HCT116 (cell line): ENCODE data around the gene PBX1. TPM values are rescaled to one million over a fixed set of nuclear protein-coding genes. Genes with fewer than 3 reads are reported as not detected.

ENCODE experiments used
- ATAC-seq: fragments of 200-7000 bp; cut with Tn5 transposase; 2 replicates; pipeline ENCODE4 v1.9.1; 2020; ENCODE audit warnings: mild to moderate bottlenecking, moderate library complexity
- BruUV-seq: library from RNA; stranded (reverse); fragments of 400-500 nt; replicated peaks from 2 replicates; lab custom pipeline; 2021; lab: Mats Ljungman, UMichigan
- CTCF ChIA-PET: fragments of 300-600 bp; sonication (Branson Sonifier 250); formaldehyde crosslinking; loops from one replicate; lab custom pipeline; 2021; ENCODE audit warnings: antibody characterized with exemption; lab: Charles Lee
- POLR2A ChIA-PET: fragments of 300-600, 350-600 bp; sonication (Branson Sonifier 250); formaldehyde crosslinking; loops from one replicate; lab custom pipeline; 2021; ENCODE audit warnings: antibody characterized with exemption; lab: Charles Lee
- RAD21 ChIA-PET, 2 experiments: fragments of 300-600 bp; sonication (Branson Sonifier 250); formaldehyde crosslinking; loops; one replicate each; lab custom pipeline; 2023; ENCODE audit warnings: low total read pairs in 2 of 2; ENCODE audit not compliant: uncharacterized antibody in 2 of 2, unreplicated experiment in 2 of 2, low non-redundant PET in 1 of 2; lab: Charles Lee
- DNase-seq: peaks from one replicate; pipeline ENCODE4 v3.0.0-alpha.2; 2010; ENCODE audit warnings: low read depth, low spot score
- H2AFZ ChIP-seq: fragments of 200-600 bp; shearing (Covaris generic), sonication (generic); 2 replicates; pipeline ENCODE4 v1.6.1; 2017; ENCODE audit warnings: low read depth, mixed run types, mixed read lengths, antibody characterized with exemption, low read length; ENCODE audit not compliant: poor library complexity, severe bottlenecking
- H3K27ac ChIP-seq: 2 replicates; pipeline ENCODE4 v1.5.1; 2012; ENCODE audit warnings: low read depth, low read length
- H3K27me3 ChIP-seq: fragments of 200-600 bp; sonication (generic); 2 replicates; pipeline ENCODE4 v1.6.1; 2016; ENCODE audit warnings: mixed run types, low read length, mixed read lengths; ENCODE audit not compliant: insufficient read depth
- H3K36me3 ChIP-seq, 2 experiments: fragments of 200-500 bp in 1 of 2; fragments of 200-600 bp in 1 of 2; sonication (Bioruptor generic) in 1 of 2; sonication (generic) in 1 of 2; 2 replicates each; pipeline versions ENCODE4 v1.5.1 to v1.6.1; 2014 to 2016; ENCODE audit warnings: low read length in 2 of 2, inconsistent platforms in 1 of 2, mixed read lengths in 1 of 2, mixed run types in 1 of 2; ENCODE audit not compliant: insufficient read depth in 2 of 2, control insufficient read depth in 1 of 2
- H3K4me1 ChIP-seq, 2 experiments: fragments of 200-600 bp in 1 of 2; sonication (generic) in 1 of 2; 2 replicates each; pipeline versions ENCODE4 v1.5.1 to v1.6.1; 2012 to 2017; ENCODE audit warnings: low read length in 2 of 2, inconsistent platforms in 1 of 2, mild to moderate bottlenecking in 1 of 2, mixed read lengths in 1 of 2, mixed run types in 1 of 2, moderate library complexity in 1 of 2; ENCODE audit not compliant: insufficient read depth in 2 of 2, control insufficient read depth in 1 of 2
- H3K4me2 ChIP-seq: fragments of 200-600 bp; sonication (generic); 2 replicates; pipeline ENCODE4 v1.6.1; 2017; ENCODE audit warnings: mixed run types, low read length, mixed read lengths
- H3K4me3 ChIP-seq, 2 experiments: fragments of 200-600 bp in 1 of 2; sonication (generic) in 1 of 2; replicated peaks in 1 of 2; 2 replicates each; pipeline ENCODE4 v1.5.1; 2011 to 2016; ENCODE audit warnings: low read length in 2 of 2, control low read depth in 1 of 2, low read depth in 1 of 2, mild to moderate bottlenecking in 1 of 2, mixed read lengths in 1 of 2, mixed run types in 1 of 2
- H3K79me2 ChIP-seq: fragments of 200-600 bp; sonication (generic); 2 replicates; pipeline ENCODE4 v1.6.1; 2017; ENCODE audit warnings: mild to moderate bottlenecking, mixed run types, low read length, moderate library complexity, mixed read lengths; ENCODE audit not compliant: insufficient read depth
- H3K9ac ChIP-seq: fragments of 200-600 bp; sonication (generic); 2 replicates; pipeline ENCODE4 v1.6.1; 2016; ENCODE audit warnings: low read length, mixed read lengths
- H3K9me2 ChIP-seq: fragments of 200-600 bp; sonication (generic), shearing (Covaris generic); 2 replicates; pipeline ENCODE4 v1.6.1; 2017; ENCODE audit warnings: mixed run types, mild to moderate bottlenecking, moderate library complexity; ENCODE audit not compliant: insufficient read depth
- H3K9me3 ChIP-seq, 2 experiments: fragments of 200-500 bp in 1 of 2; fragments of 200-600 bp in 1 of 2; sonication (Bioruptor generic) in 1 of 2; sonication (generic) in 1 of 2; 2 replicates each; pipeline ENCODE4 v1.6.1; 2014 to 2017; ENCODE audit warnings: low read length in 2 of 2, mixed read lengths in 2 of 2, inconsistent platforms in 1 of 2, low read depth in 1 of 2, mild to moderate bottlenecking in 1 of 2, mixed run types in 1 of 2, moderate library complexity in 1 of 2; ENCODE audit not compliant: control insufficient read depth in 1 of 2, insufficient read depth in 1 of 2
- H4K20me1 ChIP-seq: fragments of 200-600 bp; sonication (generic), shearing (Covaris generic); 2 replicates; pipeline ENCODE4 v1.6.1; 2017; ENCODE audit warnings: mixed run types, mild to moderate bottlenecking, moderate library complexity; ENCODE audit not compliant: insufficient read depth
- ATF3 ChIP-seq: IDR thresholded peaks from 2 replicates; pipeline ENCODE4 v1.6.1; 2012
- CTCF ChIP-seq, 3 experiments: fragments of 200-600 bp in 1 of 3; sonication (generic) in 1 of 3; IDR thresholded peaks in 2 of 3; conservative IDR thresholded peaks in 1 of 3; 2 replicates each; pipeline ENCODE4 v1.5.1; 2012 to 2017; ENCODE audit warnings: low read depth in 2 of 3, low read length in 2 of 3, antibody characterized with exemption in 1 of 3, borderline replicate concordance in 1 of 3, control low read depth in 1 of 3, mild to moderate bottlenecking in 1 of 3, mixed read lengths in 1 of 3, mixed run types in 1 of 3, moderate library complexity in 1 of 3; ENCODE audit not compliant: insufficient read depth in 1 of 3
- EGR1 ChIP-seq: IDR thresholded peaks from 2 replicates; pipeline ENCODE4 v1.6.1; 2012; ENCODE audit warnings: low read depth
- ELF1 ChIP-seq: IDR thresholded peaks from 2 replicates; pipeline ENCODE4 v1.6.1; 2012; ENCODE audit warnings: low read depth, borderline replicate concordance
- JUND ChIP-seq: IDR thresholded peaks from 2 replicates; pipeline ENCODE4 v1.6.1; 2012
- MAX ChIP-seq: IDR thresholded peaks from 2 replicates; pipeline ENCODE4 v1.6.1; 2012
- POLR2A ChIP-seq: IDR thresholded peaks from 2 replicates; pipeline ENCODE4 v1.7.0; 2011; ENCODE audit warnings: borderline replicate concordance; ENCODE audit not compliant: insufficient read depth, insufficient read length; ENCODE audit errors: extremely low read depth
- POLR2AphosphoS5 ChIP-seq: IDR thresholded peaks from 2 replicates; pipeline ENCODE4 v1.6.1; 2011; ENCODE audit warnings: mild to moderate bottlenecking, low read depth, low read length, moderate library complexity
- RAD21 ChIP-seq: IDR thresholded peaks from 2 replicates; pipeline ENCODE4 v1.6.1; 2012; ENCODE audit warnings: low read depth, mild to moderate bottlenecking
- REST ChIP-seq: IDR thresholded peaks from 2 replicates; pipeline ENCODE4 v1.6.1; 2012; ENCODE audit warnings: low read depth
- SIN3A ChIP-seq: IDR thresholded peaks from 2 replicates; pipeline ENCODE4 v1.6.1; 2012; ENCODE audit warnings: low read depth
- SRF ChIP-seq: IDR thresholded peaks from 2 replicates; pipeline ENCODE4 v1.6.1; 2012; ENCODE audit warnings: low read depth
- ZFX ChIP-seq: fragments of 450-650 bp; IDR thresholded peaks from 2 replicates; pipeline ENCODE4 v1.6.1; 2017
- intact Hi-C: fragments of 100-400 bp; cut with micrococcal nuclease; formaldehyde crosslinking; loops from 2 replicates; pipeline ENCODE4 v1.10.0; 2022
- total RNA-seq: library from RNA; stranded (reverse); gene quantifications from one replicate; pipeline ENCODE4 v1.2.1, GENCODE V29; 2021; ENCODE audit not compliant: unreplicated experiment

PBX1 gene
- total RNA-seq, 1 experiment from 2014 or later = 29.6 TPM

- DNase-seq (no peak), ATAC-seq (no peak)
- ChIA-PET POLR2A (no interaction called here), RAD21 (interaction anchor here in 1 of 2 experiments (0.6 kb wide), 1 partner anchor 9 kb away, joined by 6 read pairs; no protein-coding TSS in a partner anchor)
- Histone ChIP-seq H3K4me3 (no peak overlapping the region), H3K4me2 (no peak overlapping the region), H3K27me3 (no peaks in the 10 kb centered on the region), H3K9me3 (no peaks in the 10 kb centered on the region), H3K27ac (no peak overlapping the region), H3K36me3 (no peaks in the 10 kb centered on the region), H3K9me2 (no peaks in the 10 kb centered on the region), H3K4me1 (peaks cover 43 to 54% of the 10 kb centered on the region in 2 experiments)
- intact Hi-C loops = no loop called here
- no peak for TF ChIP-seq POLR2AphosphoS5
- no peak for TF ChIP-seq POLR2A
- TF ChIP-seq ZFX = no peak
- TF ChIP-seq JUND = no peak
- no peak for TF ChIP-seq MAX
- TF ChIP-seq CTCF (IDR thresholded peaks at IDR 0.05 in 2 of 3, conservative IDR thresholded peaks at IDR 0.05 in 1 of 3; ENCODE audit: borderline replicate concordance in 1 of 3, insufficient read depth in 1 of 3, low read depth in 2 of 3, low read length in 2 of 3) = no peak
- no peak for TF ChIP-seq ATF3
- TF ChIP-seq ELF1 = no peak
- no peak for TF ChIP-seq REST
- TF ChIP-seq SRF = no peak
- TF ChIP-seq EGR1 = no peak
- TF ChIP-seq RAD21 = no peak
- TF ChIP-seq SIN3A = no peak
- TF ChIP-seq, all 23 proteins: peak for 0
- H2AFZ ChIP-seq = no peak overlapping the region
- no TSS peak for BruUV-seq
- CTCF ChIA-PET = no interaction called here
- H4K20me1 ChIP-seq = no peaks in the 10 kb centered on the region
- H3K9ac ChIP-seq = no peak overlapping the region
- H3K79me2 ChIP-seq = no peaks in the 10 kb centered on the region
These were observed 84.0 kb downstream of the PBX1 start for GRCh38 chr1:164643018-164643417.
